ENCODE results near the gene IDH3A.

DNA sequence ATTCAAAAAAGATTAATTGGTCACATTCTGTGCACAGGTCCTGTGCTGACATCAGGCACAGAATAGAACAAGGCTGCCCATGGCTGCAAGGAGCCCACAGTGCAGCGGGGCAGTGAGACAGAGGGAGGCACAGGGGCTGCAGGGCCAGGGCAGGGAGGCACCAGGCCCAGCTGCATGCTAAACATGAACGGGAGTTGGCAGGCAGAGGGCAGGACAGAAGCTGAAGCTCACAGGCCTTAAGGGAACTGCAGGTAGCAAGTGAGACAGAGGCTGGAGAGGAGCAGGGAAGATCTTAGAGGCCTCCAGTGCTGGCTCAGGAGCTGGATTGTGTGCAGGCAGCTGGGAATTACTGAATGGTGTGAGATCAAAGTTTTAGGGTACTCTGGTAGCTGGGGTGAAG lies 26.2 kb downstream of the IDH3A start:
- TF ChIP-seq ZNF8 (CRISPR knock-in tag; IDR thresholded peaks at IDR 0.05) (no peak), PATZ1 (CRISPR knock-in tag; IDR thresholded peaks at IDR 0.05; ENCODE audit: borderline replicate concordance) (no peak), ARNTL (CRISPR knock-in tag; IDR thresholded peaks at IDR 0.05; ENCODE audit: borderline replicate concordance, low read depth) (no peak), ZNF565 (CRISPR knock-in tag; conservative IDR thresholded peaks at IDR 0.05; ENCODE audit: low read depth) (no peak), TOX (CRISPR knock-in tag; IDR thresholded peaks at IDR 0.05; ENCODE audit: borderline replicate concordance) (no peak), TSHZ2 (CRISPR knock-in tag; IDR thresholded peaks at IDR 0.05) (no peak), SNAI2 (CRISPR knock-in tag; IDR thresholded peaks at IDR 0.05) (no peak), ZFP3 (CRISPR knock-in tag; IDR thresholded peaks at IDR 0.05) (no peak), ZNF70 (CRISPR knock-in tag; IDR thresholded peaks at IDR 0.05) (no peak)
- TF ChIP-seq, protein P1, sequence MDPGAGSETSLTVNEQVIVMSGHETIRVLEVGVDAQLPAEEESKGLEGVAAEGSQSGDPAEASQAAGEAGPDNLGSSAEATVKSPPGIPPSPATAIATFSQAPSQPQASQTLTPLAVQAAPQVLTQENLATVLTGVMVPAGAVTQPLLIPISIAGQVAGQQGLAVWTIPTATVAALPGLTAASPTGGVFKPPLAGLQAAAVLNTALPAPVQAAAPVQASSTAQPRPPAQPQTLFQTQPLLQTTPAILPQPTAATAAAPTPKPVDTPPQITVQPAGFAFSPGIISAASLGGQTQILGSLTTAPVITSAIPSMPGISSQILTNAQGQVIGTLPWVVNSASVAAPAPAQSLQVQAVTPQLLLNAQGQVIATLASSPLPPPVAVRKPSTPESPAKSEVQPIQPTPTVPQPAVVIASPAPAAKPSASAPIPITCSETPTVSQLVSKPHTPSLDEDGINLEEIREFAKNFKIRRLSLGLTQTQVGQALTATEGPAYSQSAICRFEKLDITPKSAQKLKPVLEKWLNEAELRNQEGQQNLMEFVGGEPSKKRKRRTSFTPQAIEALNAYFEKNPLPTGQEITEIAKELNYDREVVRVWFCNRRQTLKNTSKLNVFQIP (CRISPR knock-in tag; IDR thresholded peaks at IDR 0.05; ENCODE audit: borderline replicate concordance, low read depth) = no peak
- TF ChIP-seq, protein P2, sequence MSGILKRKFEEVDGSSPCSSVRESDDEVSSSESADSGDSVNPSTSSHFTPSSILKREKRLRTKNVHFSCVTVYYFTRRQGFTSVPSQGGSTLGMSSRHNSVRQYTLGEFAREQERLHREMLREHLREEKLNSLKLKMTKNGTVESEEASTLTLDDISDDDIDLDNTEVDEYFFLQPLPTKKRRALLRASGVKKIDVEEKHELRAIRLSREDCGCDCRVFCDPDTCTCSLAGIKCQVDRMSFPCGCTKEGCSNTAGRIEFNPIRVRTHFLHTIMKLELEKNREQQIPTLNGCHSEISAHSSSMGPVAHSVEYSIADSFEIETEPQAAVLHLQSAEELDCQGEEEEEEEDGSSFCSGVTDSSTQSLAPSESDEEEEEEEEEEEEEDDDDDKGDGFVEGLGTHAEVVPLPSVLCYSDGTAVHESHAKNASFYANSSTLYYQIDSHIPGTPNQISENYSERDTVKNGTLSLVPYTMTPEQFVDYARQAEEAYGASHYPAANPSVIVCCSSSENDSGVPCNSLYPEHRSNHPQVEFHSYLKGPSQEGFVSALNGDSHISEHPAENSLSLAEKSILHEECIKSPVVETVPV (CRISPR knock-in tag; IDR thresholded peaks at IDR 0.05) = no peak

All from SK-N-SH treated with all-trans-retinoic acid at 6 μM for 48 hours (cell line).